ENCODE data around the gene NTRK3.

The NTRK3 gene

DNA sequence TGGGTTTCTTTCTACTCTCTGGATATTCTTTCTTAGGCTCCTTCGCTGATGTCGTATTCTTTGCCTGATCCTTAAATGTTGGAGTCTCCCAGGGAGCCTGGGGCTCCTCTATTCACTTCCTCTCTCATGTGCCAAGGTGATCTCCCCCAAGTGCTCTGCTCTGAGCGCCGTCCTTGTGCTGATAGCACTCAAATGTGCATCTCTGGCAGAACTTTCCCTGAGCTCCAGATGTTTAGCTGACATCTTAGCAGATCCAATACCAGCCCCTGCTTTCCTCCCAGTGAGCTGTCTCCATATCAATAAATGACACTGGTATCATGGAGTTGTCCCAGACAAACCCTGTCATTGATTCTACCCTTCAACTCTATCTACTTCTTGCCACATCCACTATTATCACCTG lies 62.4 kb downstream of the NTRK3 start:
- no peak overlapping the region for H3K4me3 ChIP-seq (replicated peaks; ENCODE audit: low read depth, low read length)

DNA sequence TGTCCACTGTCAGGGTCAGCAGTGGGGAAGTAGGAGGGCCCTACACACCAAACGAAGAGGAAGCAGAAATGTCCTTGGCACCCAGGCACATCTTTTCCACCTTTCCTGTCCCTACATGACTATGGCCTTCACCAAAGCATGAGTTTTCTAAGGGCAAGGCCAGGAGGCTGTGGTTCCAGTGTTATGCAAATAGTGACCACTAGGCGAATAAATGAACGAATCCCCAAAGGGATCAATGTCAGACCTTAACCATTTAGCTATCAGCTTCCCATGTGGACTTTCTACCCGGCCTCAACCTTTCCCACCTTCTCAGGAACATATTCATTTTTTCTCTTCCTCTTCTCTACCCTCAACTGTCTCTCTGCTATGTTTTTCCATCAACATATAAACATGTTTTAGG lies 63.1 kb downstream of the NTRK3 start:
- no peak overlapping the region for H3K4me3 ChIP-seq (replicated peaks; ENCODE audit: low read depth, low read length)
- no peak for TF ChIP-seq CTCF (IDR thresholded peaks at IDR 0.05; ENCODE audit: low read depth, low read length, missing control alignments)
- no peak for DNase-seq (ENCODE audit: extremely low read depth, low read depth)

More for the DNA sequence above, 62.4 kb downstream of the NTRK3 start:
- TF ChIP-seq CTCF (IDR thresholded peaks at IDR 0.05; ENCODE audit: low read depth, low read length, missing control alignments) = no peak
- no peak for DNase-seq (ENCODE audit: extremely low read depth, low read depth)

- DNase-seq (ENCODE audit: extremely low read depth, low read depth) = no peak
- no peak overlapping the region for H3K4me3 ChIP-seq (replicated peaks; ENCODE audit: low read depth, low read length)
- no peak for TF ChIP-seq CTCF (IDR thresholded peaks at IDR 0.05; ENCODE audit: low read depth, low read length, missing control alignments)
Measured at GRCh38 chr15:88191812-88192165, 64.8 kb downstream of the NTRK3 start.

DNA sequence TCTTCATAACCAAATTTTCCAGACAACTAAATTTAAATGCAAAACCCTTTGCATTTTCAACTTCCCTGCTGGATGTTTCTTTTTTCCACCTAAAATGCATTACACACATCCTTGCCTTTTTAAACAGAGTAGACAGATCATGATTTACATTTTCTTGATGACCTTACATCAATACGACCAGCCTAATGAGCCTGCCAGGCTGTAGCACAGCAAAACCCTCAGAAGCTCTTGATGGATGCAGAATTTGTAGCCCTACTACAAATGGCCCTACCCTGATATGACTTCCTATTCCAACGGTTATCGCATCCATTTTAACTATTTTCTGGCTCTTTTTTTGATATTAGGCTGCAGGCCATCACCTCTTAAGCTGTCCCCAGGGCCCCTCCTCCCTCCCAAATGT lies 66.3 kb downstream of the NTRK3 start:
- no peak for TF ChIP-seq CTCF (IDR thresholded peaks at IDR 0.05; ENCODE audit: low read depth, low read length, missing control alignments)
- DNase-seq (ENCODE audit: extremely low read depth, low read depth) = no peak
- H3K4me3 ChIP-seq (replicated peaks; ENCODE audit: low read depth, low read length) = no peak overlapping the region

- TF ChIP-seq CTCF (IDR thresholded peaks at IDR 0.05; ENCODE audit: low read depth, low read length, missing control alignments) = no peak
- no peak overlapping the region for H3K4me3 ChIP-seq (replicated peaks; ENCODE audit: low read depth, low read length)
- DNase-seq (ENCODE audit: extremely low read depth, low read depth) = no peak
Measured at GRCh38 chr15:88188300-88188699, 68.2 kb downstream of the NTRK3 start.

DNA sequence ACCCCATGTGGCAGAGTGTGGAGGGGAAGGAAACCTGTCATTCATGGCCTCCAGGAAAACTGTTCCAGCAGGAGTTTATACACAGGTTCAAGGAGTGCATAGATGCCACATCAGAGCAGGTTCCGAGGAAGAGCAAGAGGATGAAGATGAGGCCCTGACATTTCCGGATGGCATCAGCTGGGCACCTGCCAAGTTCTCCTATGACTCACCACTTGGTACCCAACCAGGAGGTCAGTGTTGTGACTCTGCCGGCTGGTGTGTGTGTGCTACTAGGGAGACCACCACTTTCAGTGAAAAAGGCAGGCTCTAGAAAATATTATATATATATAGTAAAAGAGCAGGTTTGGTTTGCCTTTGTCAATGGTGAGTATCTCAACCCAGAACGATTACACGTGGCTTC lies 69.3 kb downstream of the NTRK3 start:
- no peak overlapping the region for H3K4me3 ChIP-seq (replicated peaks; ENCODE audit: low read depth, low read length)
- no peak for DNase-seq (ENCODE audit: extremely low read depth, low read depth)
- no peak for TF ChIP-seq CTCF (IDR thresholded peaks at IDR 0.05; ENCODE audit: low read depth, low read length, missing control alignments)

DNA sequence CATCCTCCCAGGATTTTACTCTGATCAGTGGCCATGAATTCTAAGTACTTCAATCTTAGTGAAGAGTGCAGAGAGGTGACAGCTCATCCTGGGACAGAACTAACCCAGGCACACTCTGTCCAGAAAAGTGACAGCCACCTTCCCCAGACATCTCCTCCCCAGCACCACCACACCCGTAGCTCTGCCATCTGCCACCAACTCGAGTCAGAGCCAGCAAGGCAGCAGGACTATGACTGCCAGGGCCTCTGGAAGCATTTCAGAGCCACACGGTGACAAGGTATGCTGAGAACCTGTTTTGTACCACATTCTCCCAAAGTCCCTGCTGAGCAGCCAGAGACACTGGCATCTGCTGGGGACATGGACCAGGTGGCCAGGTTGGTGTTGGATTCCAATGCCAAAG lies 71.0 kb downstream of the NTRK3 start:
- no peak overlapping the region for H3K4me3 ChIP-seq (replicated peaks; ENCODE audit: low read depth, low read length)
- TF ChIP-seq CTCF (IDR thresholded peaks at IDR 0.05; ENCODE audit: low read depth, low read length, missing control alignments) = no peak

More for the DNA sequence above, 71.0 kb downstream of the NTRK3 start:
- no peak for DNase-seq (ENCODE audit: extremely low read depth, low read depth)
